ENCODE measurements around the gene COL6A1.

DNA sequence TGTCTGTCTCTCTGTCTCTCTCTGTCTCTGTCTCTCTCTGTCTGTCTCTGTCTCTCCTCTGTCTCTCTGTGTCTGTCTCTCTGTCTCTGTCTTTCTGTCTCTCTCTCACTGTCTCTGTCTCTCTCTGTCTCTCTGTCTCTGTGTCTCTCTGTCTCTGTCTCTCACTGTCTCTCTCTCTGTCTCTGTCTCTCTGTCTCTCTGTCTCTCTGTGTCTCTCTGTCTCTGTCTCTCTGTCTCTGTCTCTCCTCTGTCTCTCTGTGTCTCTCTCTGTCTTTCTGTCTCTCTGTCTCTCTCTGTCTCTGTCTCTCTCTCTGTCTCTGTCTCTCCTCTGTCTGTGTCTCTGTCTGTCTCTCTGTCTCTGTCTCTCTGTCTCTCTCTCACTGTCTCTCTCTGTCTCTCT, 873 bp upstream of the COL6A1 start:
- TF ChIP-seq, protein P1, sequence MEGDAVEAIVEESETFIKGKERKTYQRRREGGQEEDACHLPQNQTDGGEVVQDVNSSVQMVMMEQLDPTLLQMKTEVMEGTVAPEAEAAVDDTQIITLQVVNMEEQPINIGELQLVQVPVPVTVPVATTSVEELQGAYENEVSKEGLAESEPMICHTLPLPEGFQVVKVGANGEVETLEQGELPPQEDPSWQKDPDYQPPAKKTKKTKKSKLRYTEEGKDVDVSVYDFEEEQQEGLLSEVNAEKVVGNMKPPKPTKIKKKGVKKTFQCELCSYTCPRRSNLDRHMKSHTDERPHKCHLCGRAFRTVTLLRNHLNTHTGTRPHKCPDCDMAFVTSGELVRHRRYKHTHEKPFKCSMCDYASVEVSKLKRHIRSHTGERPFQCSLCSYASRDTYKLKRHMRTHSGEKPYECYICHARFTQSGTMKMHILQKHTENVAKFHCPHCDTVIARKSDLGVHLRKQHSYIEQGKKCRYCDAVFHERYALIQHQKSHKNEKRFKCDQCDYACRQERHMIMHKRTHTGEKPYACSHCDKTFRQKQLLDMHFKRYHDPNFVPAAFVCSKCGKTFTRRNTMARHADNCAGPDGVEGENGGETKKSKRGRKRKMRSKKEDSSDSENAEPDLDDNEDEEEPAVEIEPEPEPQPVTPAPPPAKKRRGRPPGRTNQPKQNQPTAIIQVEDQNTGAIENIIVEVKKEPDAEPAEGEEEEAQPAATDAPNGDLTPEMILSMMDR (IDR thresholded peaks at IDR 0.05; ENCODE audit: low read depth, low read length, poor library complexity, severe bottlenecking) = no peak
- TF ChIP-seq EZH2phosphoT487 (IDR thresholded peaks at IDR 0.05; ENCODE audit: borderline replicate concordance, low read length) = no peak

Measured in DOHH2 (cell line).